Mucosa of stomach (tissue), 1 donor: ENCODE results near the gene PRPF31.
A peak's percentile ranks its signal among the peaks of the same experiment; 100 is the strongest.
"Not testable (repeated sequence)": the region's sequence is repeated elsewhere in the genome, so short reads cannot be mapped to it uniquely, and the experiment has no call there.

Source experiments
- H3K27me3 ChIP-seq: one replicate; pipeline ENCODE4 v1.7.0; 2013; ENCODE audit warnings: mild to moderate bottlenecking, low read length; ENCODE audit not compliant: control insufficient read depth, insufficient read depth
- H3K36me3 ChIP-seq: one replicate; pipeline ENCODE4 v1.7.0; 2013; ENCODE audit warnings: low read length; ENCODE audit not compliant: control insufficient read depth, insufficient read depth
- H3K4me1 ChIP-seq: one replicate; pipeline ENCODE4 v1.7.0; 2013; ENCODE audit warnings: mild to moderate bottlenecking, low read length; ENCODE audit not compliant: control insufficient read depth, insufficient read depth
- H3K4me3 ChIP-seq: one replicate; pipeline ENCODE4 v1.7.0; 2013; ENCODE audit warnings: low read length
- H3K9ac ChIP-seq: one replicate; pipeline ENCODE4 v1.7.0; 2013; ENCODE audit warnings: mild to moderate bottlenecking, low read length, moderate library complexity
- H3K9me3 ChIP-seq: one replicate; pipeline ENCODE4 v1.7.0; 2013; ENCODE audit warnings: mild to moderate bottlenecking, low read length, moderate library complexity; ENCODE audit not compliant: control insufficient read depth
- donor health status: Pancreatic carcinoma.

PRPF31 gene

GRCh38 chr19:54115109-54116063, at the start of gene PRPF31, which contains the start of gene TFPT:
TSS of gene PRPF31 (plus strand) at chr19:54115754. CDS start at chr19:54118279, 2,525 bp downstream.
TSS of gene TFPT (minus strand) at chr19:54115657. CDS start at chr19:54115269, 388 bp downstream.
- H3K9me3 ChIP-seq = no peaks in the 10 kb centered on the region
- no peaks in the 10 kb centered on the region for H3K27me3 ChIP-seq
- H3K4me3 ChIP-seq = peak within 1 kb of the TSS; percentile 100
- peaks cover 9% of the 10 kb centered on the region for H3K4me1 ChIP-seq
- no peaks in the 10 kb centered on the region for H3K36me3 ChIP-seq
- H3K9ac ChIP-seq = peak within 1 kb of the TSS; percentile 94

GRCh38 chr19:54069470-54069869, 46.1 kb upstream of the PRPF31 start:
- Histone ChIP-seq H3K4me1 (no peaks in the 10 kb centered on the region), H3K36me3 (no peaks in the 10 kb centered on the region), H3K9me3 (no peaks in the 10 kb centered on the region), H3K9ac (no peak overlapping the region), H3K27me3 (no peaks in the 10 kb centered on the region), H3K4me3 (no peak overlapping the region)

DNA sequence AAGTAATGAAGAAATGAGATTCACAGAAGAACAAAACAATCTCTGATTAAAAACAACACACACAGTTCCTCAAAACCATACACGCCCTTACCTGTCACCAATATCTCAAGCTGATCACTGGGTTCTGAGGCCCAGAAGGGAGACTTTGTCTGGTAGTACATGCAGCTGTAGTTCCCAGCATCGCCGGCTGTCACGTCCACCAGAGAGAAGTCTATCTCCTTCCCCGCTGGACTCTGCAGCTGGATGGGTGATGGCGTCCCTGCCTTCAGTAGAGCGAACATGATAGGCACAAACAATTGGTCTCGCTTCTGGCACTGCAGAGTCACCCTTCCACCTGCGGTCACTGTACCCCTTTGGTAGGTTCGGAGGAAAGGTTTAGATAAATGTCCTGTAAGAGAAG, 41.7 kb upstream of the PRPF31 start:
- no peaks in the 10 kb centered on the region for H3K4me1 ChIP-seq
- no peaks in the 10 kb centered on the region for H3K27me3 ChIP-seq
- H3K9me3 ChIP-seq = no peaks in the 10 kb centered on the region
- no peak overlapping the region for H3K4me3 ChIP-seq
- H3K36me3 ChIP-seq = no peaks in the 10 kb centered on the region
- no peak overlapping the region for H3K9ac ChIP-seq

GRCh38 chr19:54074851-54075250, 40.7 kb upstream of the PRPF31 start:
- H3K4me3 ChIP-seq = no peak overlapping the region
- no peaks in the 10 kb centered on the region for H3K9me3 ChIP-seq
- H3K9ac ChIP-seq = no peak overlapping the region
- H3K36me3 ChIP-seq = no peaks in the 10 kb centered on the region
- H3K4me1 ChIP-seq = no peaks in the 10 kb centered on the region
- H3K27me3 ChIP-seq = no peaks in the 10 kb centered on the region

GRCh38 chr19:54077334-54077733, 38.2 kb upstream of the PRPF31 start:
- no peak overlapping the region for H3K4me3 ChIP-seq
- H3K9me3 ChIP-seq = no peaks in the 10 kb centered on the region
- H3K4me1 ChIP-seq = no peaks in the 10 kb centered on the region
- H3K9ac ChIP-seq = no peak overlapping the region
- no peaks in the 10 kb centered on the region for H3K27me3 ChIP-seq
- H3K36me3 ChIP-seq = no peaks in the 10 kb centered on the region

DNA sequence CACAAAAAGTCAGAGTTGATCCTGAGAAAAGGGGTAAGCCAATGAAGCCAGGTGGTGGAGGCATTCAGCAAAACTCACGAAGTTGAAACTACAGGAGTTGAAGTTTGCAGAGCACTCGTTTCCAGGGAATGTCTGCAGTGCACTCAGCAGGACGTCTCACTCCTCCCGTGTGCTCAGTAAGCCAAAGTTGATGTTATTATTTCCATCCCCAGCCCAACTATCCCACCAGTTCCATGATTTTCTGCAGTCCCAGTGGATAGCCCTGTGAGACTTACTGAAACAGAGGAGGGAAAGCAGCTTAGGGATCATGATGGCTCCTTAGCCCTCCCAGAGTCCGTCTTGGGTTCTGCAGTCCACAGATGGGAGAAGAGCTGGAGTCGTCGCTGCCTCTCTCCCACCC, 34.5 kb upstream of the PRPF31 start, which contains the start of gene TARM1:
Gene TARM1, minus strand, starts transcription at position 334 of the 400 bp plus-strand sequence. Its CDS starts 25 bp downstream, at position 309.
- Histone ChIP-seq H3K27me3 (no peaks in the 10 kb centered on the region), H3K9ac (no peak within 1 kb of the TSS), H3K4me3 (no peak within 1 kb of the TSS), H3K36me3 (no peaks in the 10 kb centered on the region), H3K9me3 (no peaks in the 10 kb centered on the region), H3K4me1 (no peaks in the 10 kb centered on the region)

DNA sequence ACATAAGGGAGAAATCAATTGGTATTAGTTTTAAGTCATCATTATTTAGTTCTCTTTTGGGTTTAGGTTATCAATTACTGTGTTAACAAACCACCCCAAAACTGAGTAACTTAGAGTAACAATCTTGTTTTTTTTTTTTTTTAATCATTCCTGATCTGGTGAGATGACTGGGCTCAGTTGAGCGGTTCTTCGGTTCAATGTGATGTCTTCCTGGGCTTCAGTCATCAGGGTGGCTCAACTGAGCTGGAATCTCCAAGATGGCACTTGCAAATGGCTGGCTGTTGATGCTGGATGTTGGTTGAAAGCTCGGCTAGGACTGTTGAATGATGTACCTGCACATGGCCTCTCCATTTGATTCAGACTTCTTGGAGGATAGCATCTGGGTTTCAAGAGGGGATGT, 31.1 kb upstream of the PRPF31 start:
- Histone ChIP-seq H3K4me3 (no peak overlapping the region), H3K36me3 (no peaks in the 10 kb centered on the region), H3K9me3 (no peaks in the 10 kb centered on the region), H3K4me1 (no peaks in the 10 kb centered on the region), H3K9ac (no peak overlapping the region), H3K27me3 (no peaks in the 10 kb centered on the region)

- Histone ChIP-seq H3K9ac (no peak overlapping the region), H3K4me3 (no peak overlapping the region), H3K36me3 (no peaks in the 10 kb centered on the region), H3K4me1 (peaks cover 12% of the 10 kb centered on the region), H3K9me3 (no peaks in the 10 kb centered on the region), H3K27me3 (peaks cover 25% of the 10 kb centered on the region)
Observed at GRCh38 chr19:54094426-54095000, 21.0 kb upstream of the PRPF31 start.

GRCh38 chr19:54095136-54095858, 20.3 kb upstream of the PRPF31 start:
- H3K27me3 ChIP-seq = peaks cover 25% of the 10 kb centered on the region
- H3K4me3 ChIP-seq = no peak overlapping the region
- no peaks in the 10 kb centered on the region for H3K36me3 ChIP-seq
- H3K9ac ChIP-seq = no peak overlapping the region
- peaks cover 12% of the 10 kb centered on the region for H3K4me1 ChIP-seq
- no peaks in the 10 kb centered on the region for H3K9me3 ChIP-seq

DNA sequence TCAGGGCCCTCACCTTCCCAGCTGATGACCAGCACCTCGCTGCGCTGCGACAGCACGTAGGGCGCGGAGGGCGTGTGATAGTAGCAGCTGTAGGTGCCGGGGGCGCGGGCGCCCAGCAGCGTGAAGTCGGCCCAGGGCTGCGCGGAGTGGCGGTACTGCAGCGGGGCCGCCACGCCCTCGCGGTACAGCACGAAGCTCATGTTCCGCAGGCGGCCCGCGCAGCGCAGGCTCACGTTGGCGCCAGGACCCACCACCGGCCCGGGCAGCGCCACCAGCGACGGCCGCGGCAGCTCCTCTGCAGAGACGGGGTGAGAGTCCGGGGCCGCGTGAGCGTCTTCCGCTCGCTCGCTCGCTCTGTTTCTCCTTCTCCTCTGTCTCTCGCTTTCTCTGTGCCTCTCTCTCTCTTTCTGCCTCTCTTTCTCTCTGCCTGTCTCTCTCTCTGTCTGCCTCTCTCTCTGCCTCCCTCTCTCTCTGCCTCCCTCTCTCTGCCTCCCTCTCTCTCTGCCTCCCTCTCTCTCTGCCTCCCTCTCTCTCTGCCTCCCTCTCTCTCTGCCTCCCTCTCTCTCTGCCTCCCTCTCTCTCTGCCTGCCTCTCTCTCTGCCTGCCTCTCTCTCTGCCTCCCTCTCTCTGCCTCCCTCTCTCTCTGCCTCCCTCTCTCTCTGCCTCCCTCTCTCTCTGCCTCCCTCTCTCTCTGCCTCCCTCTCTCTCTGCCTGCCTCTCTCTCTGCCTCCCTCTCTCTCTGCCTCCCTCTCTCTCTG, 19.5 kb upstream of the PRPF31 start:
- Histone ChIP-seq H3K27me3 (peaks cover 25% of the 10 kb centered on the region), H3K9ac (peak overlapping the region; percentile 8), H3K4me1 (peaks cover 12% of the 10 kb centered on the region)
- H3K9me3 ChIP-seq, H3K4me3 ChIP-seq, H3K36me3 ChIP-seq: not testable (repeated sequence)

DNA sequence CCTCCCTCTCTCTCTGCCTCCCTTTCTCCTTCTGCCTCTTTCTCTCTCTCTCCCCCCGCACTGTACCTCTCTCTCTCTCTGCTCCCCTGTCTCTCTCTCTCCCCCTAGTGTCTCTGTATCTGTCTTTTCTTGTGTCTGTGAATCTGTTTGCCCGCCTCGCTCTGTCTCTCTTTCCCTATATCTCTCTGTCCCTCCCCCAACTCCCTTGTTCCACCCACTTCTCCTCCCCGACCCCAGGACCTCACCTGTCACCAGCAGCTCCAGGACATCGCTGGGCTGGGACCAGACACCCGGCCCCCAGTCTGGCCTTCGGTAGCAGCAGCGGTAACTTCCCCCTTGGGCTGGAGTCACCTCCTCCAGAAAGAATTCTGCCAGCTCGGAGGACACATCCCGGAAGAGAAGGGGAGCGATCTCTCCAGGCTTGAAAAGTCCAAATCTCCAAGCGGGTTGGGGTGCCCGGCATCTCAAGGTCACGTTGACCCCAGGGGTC, 18.9 kb upstream of the PRPF31 start:
- Histone ChIP-seq H3K4me3 (no peak overlapping the region), H3K4me1 (peaks cover 12% of the 10 kb centered on the region), H3K9me3 (no peaks in the 10 kb centered on the region), H3K27me3 (peaks cover 25% of the 10 kb centered on the region), H3K9ac (peak overlapping the region; percentile 8), H3K36me3 (no peaks in the 10 kb centered on the region)
